Measurements from ENCODE around the gene MAPK11.
A peak's percentile ranks its signal among the peaks of the same experiment; 100 is the strongest.

MAPK11 gene

DNA sequence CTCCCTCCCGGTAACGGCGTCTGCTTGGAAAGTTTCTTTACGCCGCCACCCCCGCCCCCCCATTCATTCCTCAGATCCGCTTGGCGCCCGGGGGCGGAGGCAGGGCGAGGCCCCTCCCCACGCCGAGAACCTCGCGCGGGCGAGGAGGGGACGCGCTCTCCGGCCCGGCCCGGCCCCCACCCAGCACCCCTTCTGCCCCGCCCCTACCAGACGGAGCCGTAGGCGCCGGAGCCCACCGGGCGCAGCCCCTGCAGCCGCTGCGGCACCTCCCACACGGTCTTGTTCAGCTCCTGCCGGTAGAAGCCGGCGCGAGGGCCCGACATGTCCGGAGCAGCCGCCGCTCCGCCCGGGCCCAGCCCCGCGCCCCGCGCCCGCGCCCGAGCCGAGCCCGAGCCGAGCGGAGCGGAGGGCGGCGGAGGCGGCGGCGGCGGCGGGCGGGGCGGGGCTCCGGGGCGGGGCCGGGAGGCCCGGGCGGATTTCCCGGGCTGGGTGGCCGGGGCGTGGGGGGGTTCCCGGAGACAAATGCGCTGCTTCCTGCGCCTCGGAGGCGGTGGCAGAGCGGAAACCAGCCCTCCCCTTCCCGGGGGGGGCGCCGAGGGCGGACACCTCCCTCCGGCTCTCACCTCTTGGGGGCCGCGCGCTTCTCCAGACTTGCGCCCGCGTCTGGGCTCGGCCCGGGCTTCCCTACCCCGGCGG is at the start of gene MAPK11:
MAPK11 (minus strand) TSS at position 411 of the 696 bp plus-strand sequence; CDS start at position 323, 88 bp downstream.
- peak; percentile 56 to 63 for ATAC-seq (replicated peaks)
- DNase-seq: no peak
- no peaks in the 10 kb centered on the region for H3K9me3 Mint-ChIP-seq
- peaks cover 7 to 12% of the 10 kb centered on the region in 2 donors for H3K27me3 Mint-ChIP-seq
- peak within 1 kb of the TSS; percentile 80 for H3K4me3 Mint-ChIP-seq
- H3K27ac Mint-ChIP-seq: no peak within 1 kb of the TSS
- H3K4me1 Mint-ChIP-seq: peaks cover 14 to 34% of the 10 kb centered on the region in 2 donors
- peaks cover 0 to 5% of the 10 kb centered on the region in 2 donors for H3K36me3 Mint-ChIP-seq

- no peak overlapping the region for H3K27ac Mint-ChIP-seq
- no peak overlapping the region for H3K4me3 Mint-ChIP-seq
- peaks cover 12 to 17% of the 10 kb centered on the region in 2 donors for H3K4me1 Mint-ChIP-seq
- no peaks in the 10 kb centered on the region for H3K36me3 Mint-ChIP-seq
- ATAC-seq (replicated peaks): no peak
- H3K27me3 Mint-ChIP-seq: no peaks in the 10 kb centered on the region
- no peak for DNase-seq
- no peaks in the 10 kb centered on the region for H3K9me3 Mint-ChIP-seq
Observed at GRCh38 chr22:50319503-50319951, 49.3 kb upstream of the MAPK11 start.

DNA sequence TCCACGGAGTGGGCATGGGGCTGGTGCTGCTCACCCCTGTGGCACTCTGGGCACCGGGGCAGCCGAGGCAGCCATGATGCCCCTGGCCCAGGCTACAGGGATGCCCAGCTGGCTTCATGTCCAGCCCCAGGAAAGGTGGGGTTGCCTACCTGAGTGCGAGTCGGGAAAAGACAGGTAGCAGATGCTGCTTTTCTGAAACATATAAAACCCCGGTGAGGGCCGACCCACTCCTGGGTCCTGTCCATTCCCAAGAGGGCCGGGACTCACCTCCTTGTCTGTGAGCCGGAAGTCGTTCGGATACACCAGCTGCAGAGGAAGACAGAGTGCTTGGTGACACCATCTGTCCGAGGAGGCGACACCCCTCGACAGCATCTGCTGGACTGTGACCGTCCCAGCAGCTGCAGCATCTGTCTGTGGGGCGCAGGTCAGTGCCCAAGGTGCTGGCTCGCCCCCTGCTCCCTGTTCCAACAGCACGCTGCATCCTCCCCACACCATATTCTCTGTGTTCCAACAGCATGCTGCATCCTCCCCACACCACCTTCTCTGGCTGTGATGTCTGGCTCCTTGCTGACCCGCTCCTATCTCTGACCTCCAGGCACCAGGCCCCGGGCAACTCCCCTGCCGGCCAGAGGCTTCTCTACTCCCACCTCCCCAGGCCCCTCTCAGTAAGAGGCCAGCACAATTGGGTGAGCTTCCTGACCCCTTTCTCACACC is 48.7 kb upstream of the MAPK11 start:
- H3K4me1 Mint-ChIP-seq: peaks cover 19 to 22% of the 10 kb centered on the region in 2 donors
- H3K27me3 Mint-ChIP-seq: no peaks in the 10 kb centered on the region
- H3K9me3 Mint-ChIP-seq: no peaks in the 10 kb centered on the region
- H3K36me3 Mint-ChIP-seq: no peaks in the 10 kb centered on the region
- no peak overlapping the region for H3K4me3 Mint-ChIP-seq
- ATAC-seq (replicated peaks) (no peak), DNase-seq (no peak)
- H3K27ac Mint-ChIP-seq: peak overlapping the region; percentile 57

GRCh38 chr22:50318356-50318697 is 48.1 kb upstream of the MAPK11 start:
- DNase-seq (no peak), ATAC-seq (replicated peaks) (no peak)
- Mint-ChIP-seq H3K27me3 (no peaks in the 10 kb centered on the region), H3K4me3 (no peak overlapping the region), H3K9me3 (no peaks in the 10 kb centered on the region), H3K27ac (no peak overlapping the region), H3K4me1 (peaks cover 23 to 26% of the 10 kb centered on the region in 2 donors), H3K36me3 (no peaks in the 10 kb centered on the region)

GRCh38 chr22:50317674-50318073 is 47.5 kb upstream of the MAPK11 start:
- Mint-ChIP-seq H3K4me1 (peaks cover 23 to 26% of the 10 kb centered on the region in 2 donors), H3K27me3 (no peaks in the 10 kb centered on the region), H3K4me3 (no peak overlapping the region), H3K9me3 (no peaks in the 10 kb centered on the region), H3K27ac (no peak overlapping the region), H3K36me3 (no peaks in the 10 kb centered on the region)
- ATAC-seq (replicated peaks): no peak
- no peak for DNase-seq

DNA sequence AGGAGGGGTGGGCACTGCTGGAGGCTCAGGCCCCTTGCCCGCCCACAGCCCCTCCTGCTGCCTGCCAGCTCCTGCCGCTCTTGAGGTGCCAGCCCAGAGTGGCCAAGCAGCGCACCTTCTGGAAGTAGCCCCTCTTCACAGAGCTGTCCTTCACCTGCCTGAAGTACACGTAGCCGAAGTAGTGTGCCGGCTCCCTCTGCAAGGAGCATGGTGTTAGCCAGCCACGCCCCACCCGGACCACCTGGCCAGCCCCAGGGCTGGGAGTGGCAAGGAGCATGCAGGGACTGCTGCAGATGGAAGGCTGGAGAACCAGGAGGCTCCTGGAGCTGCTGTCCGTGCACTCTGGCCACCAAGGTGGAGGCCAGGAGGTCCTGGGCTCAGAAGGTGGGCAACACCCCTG is 47.0 kb upstream of the MAPK11 start:
- DNase-seq (no peak), ATAC-seq (replicated peaks) (no peak)
- Mint-ChIP-seq H3K4me3 (no peak overlapping the region), H3K27ac (no peak overlapping the region), H3K27me3 (no peaks in the 10 kb centered on the region), H3K9me3 (no peaks in the 10 kb centered on the region), H3K36me3 (no peaks in the 10 kb centered on the region), H3K4me1 (peaks cover 23 to 28% of the 10 kb centered on the region in 2 donors)

DNA sequence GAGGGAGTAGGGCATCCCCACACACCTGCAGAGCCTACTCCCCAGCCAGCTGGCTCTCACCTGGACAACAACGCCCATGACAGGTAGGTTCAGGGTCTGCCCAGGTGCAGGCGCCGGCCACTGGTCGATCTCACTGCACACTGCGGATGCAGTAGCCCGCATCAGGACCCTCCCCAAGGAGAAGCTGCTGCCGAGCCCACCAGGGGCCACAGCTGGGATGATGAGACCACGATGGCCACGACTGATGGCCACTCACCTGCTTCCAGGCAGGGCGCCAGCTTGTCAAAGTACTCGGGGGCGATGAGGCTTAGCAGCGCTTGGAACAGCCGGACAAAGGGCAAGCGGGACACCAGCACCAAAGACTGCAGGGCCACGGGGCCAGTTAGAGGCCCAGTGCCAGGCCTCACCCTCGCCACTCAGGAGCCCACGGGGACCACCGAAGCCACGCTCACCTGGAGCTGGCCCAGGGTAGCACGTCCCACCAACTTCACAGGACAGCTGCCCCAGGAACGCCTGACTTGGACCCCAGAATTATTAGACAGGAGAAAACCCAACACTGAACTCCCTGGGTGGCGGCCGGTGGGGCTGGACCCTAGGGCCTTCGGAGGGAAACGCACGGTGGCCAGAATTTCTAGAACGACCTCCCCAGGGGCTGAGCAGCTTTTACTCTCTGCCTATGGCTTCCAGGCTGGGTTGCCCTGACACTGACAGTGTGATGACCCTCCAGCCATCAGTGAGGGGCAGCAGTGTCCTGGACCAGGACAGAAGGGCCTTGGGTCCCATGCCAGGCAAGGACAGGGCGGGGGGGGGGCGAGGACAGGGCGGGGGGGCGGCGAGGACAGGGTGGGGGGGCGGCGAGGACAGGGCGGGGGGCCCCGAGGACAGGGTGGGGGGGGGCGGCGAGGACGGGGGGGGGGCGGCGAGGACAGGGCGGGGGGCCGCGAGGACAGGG is 46.2 kb upstream of the MAPK11 start:
- ATAC-seq (replicated peaks) (no peak), DNase-seq (no peak)
- H3K9me3 Mint-ChIP-seq: no peaks in the 10 kb centered on the region
- no peak overlapping the region for H3K4me3 Mint-ChIP-seq
- H3K36me3 Mint-ChIP-seq: no peaks in the 10 kb centered on the region
- no peaks in the 10 kb centered on the region for H3K27me3 Mint-ChIP-seq
- H3K4me1 Mint-ChIP-seq: peaks cover 27 to 30% of the 10 kb centered on the region in 2 donors
- H3K27ac Mint-ChIP-seq: no peak overlapping the region

- DNase-seq: no peak
- no peaks in the 10 kb centered on the region for H3K9me3 Mint-ChIP-seq
- H3K4me1 Mint-ChIP-seq: peaks cover 28 to 30% of the 10 kb centered on the region in 2 donors
- no peak overlapping the region for H3K27ac Mint-ChIP-seq
- no peaks in the 10 kb centered on the region for H3K36me3 Mint-ChIP-seq
- H3K27me3 Mint-ChIP-seq: no peaks in the 10 kb centered on the region
- H3K4me3 Mint-ChIP-seq: peak overlapping the region in 1 of 2 donors; percentile 27
- ATAC-seq (replicated peaks): peak; percentile 9 to 26
Observed at GRCh38 chr22:50315289-50316113, 45.3 kb upstream of the MAPK11 start.

- Mint-ChIP-seq H3K4me3 (peak overlapping the region; percentile 65 to 78), H3K27ac (peak overlapping the region; percentile 75), H3K4me1 (peaks cover 27 to 29% of the 10 kb centered on the region in 2 donors), H3K9me3 (no peaks in the 10 kb centered on the region), H3K27me3 (no peaks in the 10 kb centered on the region), H3K36me3 (no peaks in the 10 kb centered on the region)
- peak; percentile 92 for ATAC-seq (replicated peaks)
- DNase-seq: peak; percentile 80
Observed at GRCh38 chr22:50314455-50315288, 44.5 kb upstream of the MAPK11 start.

DNA sequence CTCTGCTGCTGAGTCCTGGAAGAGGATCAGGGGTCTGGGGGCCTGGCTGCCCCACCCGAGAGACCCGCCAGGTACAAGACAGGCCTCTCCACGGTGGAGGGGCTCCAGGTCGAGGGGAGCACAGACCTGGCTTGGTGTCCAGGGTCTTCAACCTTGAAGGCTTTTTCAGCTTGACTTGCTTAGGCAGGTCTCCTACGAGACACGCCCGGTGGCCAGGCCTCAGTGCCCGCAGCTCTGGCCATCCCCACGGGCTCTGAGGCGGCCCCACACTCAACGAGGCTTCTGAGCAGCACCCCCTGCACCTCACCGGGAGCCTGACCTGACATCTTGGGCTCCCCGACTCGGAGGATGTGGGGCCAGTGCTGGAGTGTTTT is 43.9 kb upstream of the MAPK11 start:
- Mint-ChIP-seq H3K9me3 (no peaks in the 10 kb centered on the region), H3K4me1 (peaks cover 32 to 34% of the 10 kb centered on the region in 2 donors), H3K36me3 (no peaks in the 10 kb centered on the region), H3K27me3 (no peaks in the 10 kb centered on the region), H3K27ac (peak overlapping the region; percentile 75), H3K4me3 (peak overlapping the region; percentile 65 to 78)
- DNase-seq (no peak), ATAC-seq (replicated peaks) (no peak)

GRCh38 chr22:50313600-50313999 is 43.4 kb upstream of the MAPK11 start:
- Mint-ChIP-seq H3K27me3 (peaks cover 0 to 4% of the 10 kb centered on the region in 2 donors), H3K36me3 (no peaks in the 10 kb centered on the region), H3K4me3 (peak overlapping the region; percentile 65 to 78), H3K4me1 (peaks cover 37 to 38% of the 10 kb centered on the region in 2 donors), H3K9me3 (no peaks in the 10 kb centered on the region), H3K27ac (peak overlapping the region; percentile 88)
- ATAC-seq (replicated peaks): no peak
- DNase-seq: no peak

DNA sequence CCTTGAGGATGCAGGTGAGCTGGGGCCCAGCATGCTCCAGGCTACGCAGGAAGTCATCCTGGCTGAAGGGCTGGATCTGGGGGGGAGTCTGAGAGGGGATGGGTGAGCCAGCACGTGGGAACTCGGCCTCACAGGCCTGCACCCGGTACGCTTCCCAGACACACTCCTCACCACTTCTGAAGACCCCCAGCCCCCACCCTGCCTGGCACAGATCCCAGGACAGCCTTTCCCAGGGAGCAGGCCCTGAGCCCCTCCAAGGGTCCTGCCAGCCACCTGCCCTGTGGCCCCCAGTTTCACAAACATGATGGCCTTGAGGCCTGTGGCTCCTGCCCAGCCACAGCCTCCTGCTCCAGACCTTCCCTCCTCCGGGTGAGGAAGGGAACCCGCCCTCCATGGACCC is 42.8 kb upstream of the MAPK11 start:
- ATAC-seq (replicated peaks) (no peak), DNase-seq (no peak)
- Mint-ChIP-seq H3K27me3 (peaks cover 0 to 6% of the 10 kb centered on the region in 2 donors), H3K4me3 (no peak overlapping the region), H3K36me3 (no peaks in the 10 kb centered on the region), H3K27ac (no peak overlapping the region), H3K4me1 (peaks cover 37 to 40% of the 10 kb centered on the region in 2 donors), H3K9me3 (no peaks in the 10 kb centered on the region)

DNA sequence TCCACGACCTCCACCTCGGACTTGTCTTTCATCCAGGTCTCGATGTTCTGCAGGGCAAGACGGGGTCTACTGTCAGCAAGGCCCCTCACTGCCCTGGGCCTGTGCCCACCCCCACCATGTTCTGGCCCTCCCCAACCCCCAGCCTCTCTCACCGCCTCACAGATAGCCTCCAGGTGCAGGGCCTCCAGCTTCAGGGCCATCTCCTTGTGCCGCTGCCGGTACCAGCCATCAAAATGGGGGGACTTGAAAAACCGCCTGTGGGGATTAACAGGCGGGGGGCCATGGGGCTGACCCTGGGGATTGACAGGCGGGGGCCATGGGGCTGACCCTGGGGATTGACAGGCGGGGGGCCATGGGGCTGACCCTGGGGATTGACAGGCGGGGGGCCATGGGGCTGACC is 42.2 kb upstream of the MAPK11 start:
- DNase-seq (no peak), ATAC-seq (replicated peaks) (no peak)
- peaks cover 0 to 6% of the 10 kb centered on the region in 2 donors for H3K27me3 Mint-ChIP-seq
- H3K4me3 Mint-ChIP-seq: no peak overlapping the region
- no peaks in the 10 kb centered on the region for H3K36me3 Mint-ChIP-seq
- no peaks in the 10 kb centered on the region for H3K9me3 Mint-ChIP-seq
- peaks cover 34 to 40% of the 10 kb centered on the region in 2 donors for H3K4me1 Mint-ChIP-seq
- H3K27ac Mint-ChIP-seq: no peak overlapping the region
